Lung (tissue), 12 donors: ENCODE data around the gene FBXL13. TPM values are rescaled to one million over a fixed set of nuclear protein-coding genes. Genes with fewer than 3 reads are reported as not detected.
A peak's percentile ranks its signal among the peaks of the same experiment; 100 is the strongest.

Source experiments
- ATAC-seq: fragments of 200-7000 bp; cut with Tn5 transposase; one replicate; pipeline ENCODE4 v1.9.1; 2020; ENCODE audit warnings: moderate number of reproducible peaks; ENCODE audit not compliant: insufficient read depth, low FRiP score
- DNase-seq, 3 donors: peaks; one replicate each; pipeline ENCODE4 v3.0.0-alpha.2; 2013 to 2017
- H3K27ac ChIP-seq, 2 donors: one replicate each; pipeline ENCODE4 v1.5.1; 2013; ENCODE audit warnings: mild to moderate bottlenecking in 2 of 2, moderate library complexity in 2 of 2, control low read depth in 1 of 2, inconsistent platforms in 1 of 2, low read depth in 1 of 2, low read length in 1 of 2
- H3K27me3 ChIP-seq, 3 donors: one replicate each; pipeline ENCODE4 v1.5.1; 2013; ENCODE audit warnings: low read length in 2 of 3; ENCODE audit not compliant: control insufficient read depth in 3 of 3, insufficient read depth in 3 of 3
- H3K36me3 ChIP-seq, 4 donors: one replicate each; pipeline ENCODE4 v1.5.1; 2013; ENCODE audit warnings: low read length in 4 of 4, mild to moderate bottlenecking in 1 of 4, moderate library complexity in 1 of 4; ENCODE audit not compliant: control insufficient read depth in 4 of 4, insufficient read depth in 4 of 4
- H3K4me1 ChIP-seq, 5 donors: one replicate each; pipeline ENCODE4 v1.5.1; 2013; ENCODE audit warnings: low read length in 5 of 5, mild to moderate bottlenecking in 2 of 5, moderate library complexity in 1 of 5; ENCODE audit not compliant: control insufficient read depth in 5 of 5, insufficient read depth in 5 of 5
- H3K4me3 ChIP-seq: one replicate; pipeline ENCODE4 v1.5.1; 2013; ENCODE audit warnings: mild to moderate bottlenecking, control low read depth, moderate library complexity
- H3K9ac ChIP-seq, 2 donors: one replicate each; pipeline ENCODE4 v1.5.1; 2013; ENCODE audit warnings: low read length in 2 of 2, control low read depth in 1 of 2; ENCODE audit not compliant: insufficient read depth in 1 of 2
- H3K9me3 ChIP-seq, 4 donors: one replicate each; pipeline ENCODE4 v1.5.1; 2013; ENCODE audit warnings: low read length in 3 of 4, mild to moderate bottlenecking in 1 of 4, moderate library complexity in 1 of 4; ENCODE audit not compliant: control insufficient read depth in 4 of 4, insufficient read depth in 3 of 4
- CTCF ChIP-seq: IDR thresholded peaks from 2 replicates; pipeline ENCODE4 v1.5.1; 2012; ENCODE audit warnings: mild to moderate bottlenecking; ENCODE audit errors: control extremely low read depth, extremely low read depth
- WGBS, 2 donors: extraction: QIAGEN DNeasy Blood & Tissue Kit; methylation state at CpG; one replicate each; pipeline ENCODE4 v1.1.7; 2013; 5-methylcytosine and 5-hydroxymethylcytosine counted together
- polyA plus RNA-seq, 2 donors: library from polyadenylated mRNA; stranded (reverse); fragments of 200-250 nt; gene quantifications; one replicate each; pipeline ENCODE4 v1.2.1, GENCODE V29; 2013
- total RNA-seq, 2 donors: library from RNA; depleted of rRNA in 1 of 2; stranded (reverse); fragments of >200 nt in 1 of 2; gene quantifications; one replicate each; pipeline ENCODE4 v1.2.1, GENCODE V29; 2014 to 2021
- donor health status: control.
- donor health status: control.
- donor health status: Bipolar disorder and iron deficiency.
- donor health status: healthy.
- donor health status: DM: yes; HTN: yes; CAD: no.

FBXL13 gene
- total and polyA plus RNA-seq, 4 donors: 0.61 to 12.3 (median 3.7) TPM

GRCh38 chr7:102925976-102926782 lies 148.4 kb downstream of the FBXL13 start:
- Histone ChIP-seq H3K4me3 (no peak overlapping the region), H3K36me3 (peaks cover 0 to 15% (median 3%) of the 10 kb centered on the region in 4 donors), H3K9ac (no peak overlapping the region), H3K4me1 (peaks cover 0 to 45% (median 5%) of the 10 kb centered on the region in 5 donors), H3K9me3 (no peaks in the 10 kb centered on the region), H3K27ac (no peak overlapping the region), H3K27me3 (no peaks in the 10 kb centered on the region)
- no peak for TF ChIP-seq CTCF
- ATAC-seq (no peak), DNase-seq (peak in 2 of 3 donors; percentile 87 to 91)
- WGBS, 2 donors: 43 to 60% methylated on average over 5 of the region's 5 CpGs

GRCh38 chr7:102918845-102919244 lies 155.8 kb downstream of the FBXL13 start:
- 44 to 63% methylated on average over 1 of the region's 1 CpG for WGBS, 2 donors
- DNase-seq (peak; percentile 47 to 73 (median 70)), ATAC-seq (no peak)
- Histone ChIP-seq H3K9me3 (no peaks in the 10 kb centered on the region), H3K9ac (peak overlapping the region in 1 of 2 donors; percentile 26), H3K36me3 (peaks cover 0 to 3% (median under 1%) of the 10 kb centered on the region in 4 donors), H3K27ac (no peak overlapping the region), H3K4me1 (peaks cover 0 to 34% (median 11%) of the 10 kb centered on the region in 5 donors), H3K27me3 (no peaks in the 10 kb centered on the region), H3K4me3 (no peak overlapping the region)
- TF ChIP-seq CTCF: no peak

DNA sequence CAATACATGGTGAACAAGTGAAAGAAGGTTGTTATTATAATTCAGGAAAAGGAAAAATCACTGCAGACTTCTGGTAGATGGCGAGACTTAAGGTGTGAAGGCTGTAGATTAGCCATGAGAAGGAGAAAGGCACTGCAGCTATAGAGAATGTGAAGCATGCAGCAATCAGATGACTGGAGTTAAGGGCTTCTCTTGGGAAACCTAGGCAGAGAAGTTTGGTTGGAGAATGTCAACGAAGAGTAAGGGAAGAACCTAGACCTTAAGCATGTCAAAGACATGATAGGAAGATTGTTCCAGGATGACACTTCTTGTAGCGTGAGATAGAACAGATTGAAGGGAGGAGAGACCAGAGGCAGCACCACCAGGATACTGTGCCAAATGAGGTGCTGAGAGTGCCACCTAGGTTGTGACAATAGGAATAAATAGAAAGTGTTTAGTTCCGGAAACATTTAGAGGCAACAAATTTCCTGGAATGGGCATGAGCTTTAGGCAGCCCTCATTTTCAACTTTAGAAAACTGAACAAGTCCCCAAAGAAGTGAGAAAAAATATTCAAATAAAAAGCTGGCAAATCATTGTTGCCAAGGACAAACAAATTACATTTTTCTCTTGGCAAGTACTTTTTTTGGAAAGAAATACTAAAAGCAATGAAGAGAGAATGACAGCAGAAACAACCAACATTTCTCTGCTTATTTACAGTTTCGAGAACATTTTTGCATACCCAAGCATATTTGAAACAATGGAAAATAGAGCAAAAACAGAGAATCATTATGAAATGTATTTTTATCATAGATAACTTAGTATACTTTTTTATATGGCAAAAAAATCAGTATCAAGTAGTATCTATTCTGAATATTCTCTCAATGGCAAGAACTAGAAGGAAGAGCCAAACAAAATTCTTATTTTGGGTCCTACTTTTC lies 156.9 kb downstream of the FBXL13 start:
- Histone ChIP-seq H3K4me3 (no peak overlapping the region), H3K27me3 (no peaks in the 10 kb centered on the region), H3K9ac (peak overlapping the region in 1 of 2 donors; percentile 30), H3K27ac (no peak overlapping the region), H3K36me3 (peaks cover 0 to 3% (median 0%) of the 10 kb centered on the region in 4 donors), H3K9me3 (no peaks in the 10 kb centered on the region), H3K4me1 (peaks cover 0 to 34% (median 11%) of the 10 kb centered on the region in 5 donors)
- DNase-seq (peak in 2 of 3 donors; percentile 59 to 65), ATAC-seq (no peak)
- TF ChIP-seq CTCF: no peak
- WGBS, 2 donors: 79 to 81% methylated on average over 5 of the region's 5 CpGs
